AML-193 (cell line): ENCODE data around the gene CLMN.

Experiments used
- DNase-seq, 2 experiments: peaks; one replicate each; lab custom pipeline; 2025; lab: John Stamatoyannopoulos, UW

CLMN gene

DNA sequence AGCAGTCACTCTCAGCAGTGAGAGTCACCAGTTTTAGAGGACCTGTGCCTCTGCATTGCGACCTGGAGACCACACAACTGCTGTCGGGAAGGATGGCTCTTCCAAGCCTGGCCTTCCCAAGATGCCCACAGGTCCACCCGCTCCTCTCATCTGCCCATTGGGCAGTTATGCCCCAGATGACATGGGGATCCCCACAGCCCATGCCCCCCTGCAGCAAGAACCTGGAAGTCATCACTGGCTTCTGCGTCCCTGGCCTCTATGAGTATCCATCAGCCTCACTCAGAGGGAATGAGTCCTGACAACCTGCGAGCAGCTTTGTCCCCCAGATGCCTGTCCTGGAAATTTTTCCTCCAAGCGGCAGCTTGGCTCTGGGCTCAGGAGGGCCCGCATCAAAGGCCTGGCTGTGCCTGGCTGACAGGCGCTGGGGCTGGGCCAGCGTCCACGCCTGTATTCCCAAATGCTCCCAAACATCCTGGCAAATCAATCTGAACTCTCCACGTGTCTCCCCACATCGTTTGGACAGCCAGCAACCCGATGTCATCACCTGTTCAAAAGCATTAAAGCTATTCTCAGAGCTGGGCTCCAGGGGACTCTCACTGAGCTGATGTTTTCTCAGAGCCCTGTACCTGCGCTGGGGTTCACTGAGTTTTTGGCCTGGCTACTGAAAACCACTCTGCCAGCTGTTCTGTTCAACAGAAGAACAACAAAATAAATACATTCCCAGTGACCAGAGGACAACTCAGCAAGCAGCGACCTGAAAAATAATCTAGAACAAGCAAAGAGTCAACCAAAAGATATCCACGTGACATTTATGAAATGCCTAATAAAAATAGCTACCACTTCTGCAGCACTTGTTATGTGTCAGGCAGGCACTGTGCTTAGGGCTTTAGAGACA lies 57.8 kb downstream of the CLMN start:
- no peak for DNase-seq

DNA sequence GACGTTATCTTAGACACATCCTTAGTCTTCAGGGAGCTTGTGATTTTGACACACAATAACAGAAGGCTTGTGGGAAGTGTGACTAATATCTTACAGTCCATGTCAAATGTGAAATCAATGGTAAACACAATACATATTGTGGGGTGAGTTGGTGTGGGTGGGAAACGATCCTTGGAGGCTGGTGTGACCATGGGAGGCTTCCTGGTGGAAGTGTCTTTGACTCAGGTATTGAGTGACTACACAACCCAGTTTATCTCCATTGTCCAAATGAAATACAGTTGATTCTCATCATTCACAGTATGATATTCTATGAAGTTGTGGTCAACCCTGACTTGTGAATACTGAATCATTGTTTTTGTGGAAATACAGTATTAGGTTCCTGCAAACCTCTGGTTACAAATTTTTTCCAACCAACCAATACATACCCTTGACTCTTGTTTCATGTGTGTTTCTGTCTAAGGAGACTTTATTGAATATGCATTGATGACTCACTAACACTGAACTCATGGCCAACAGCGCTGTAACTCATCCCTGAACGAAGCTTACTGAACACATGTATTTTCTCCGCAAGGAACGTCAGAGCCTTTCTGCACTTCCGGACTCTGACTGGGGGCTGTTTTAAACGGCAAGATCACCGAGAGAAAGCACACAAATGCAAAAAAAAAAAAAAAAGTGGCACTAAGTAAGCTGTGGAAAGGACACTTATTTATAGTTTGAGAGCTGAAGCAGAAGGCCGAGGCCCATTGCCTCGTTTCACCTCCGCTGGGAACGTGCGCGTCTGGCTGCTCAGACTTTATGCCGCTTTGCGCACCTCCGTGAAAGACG lies 59.0 kb downstream of the CLMN start:
- no peak for DNase-seq

DNA sequence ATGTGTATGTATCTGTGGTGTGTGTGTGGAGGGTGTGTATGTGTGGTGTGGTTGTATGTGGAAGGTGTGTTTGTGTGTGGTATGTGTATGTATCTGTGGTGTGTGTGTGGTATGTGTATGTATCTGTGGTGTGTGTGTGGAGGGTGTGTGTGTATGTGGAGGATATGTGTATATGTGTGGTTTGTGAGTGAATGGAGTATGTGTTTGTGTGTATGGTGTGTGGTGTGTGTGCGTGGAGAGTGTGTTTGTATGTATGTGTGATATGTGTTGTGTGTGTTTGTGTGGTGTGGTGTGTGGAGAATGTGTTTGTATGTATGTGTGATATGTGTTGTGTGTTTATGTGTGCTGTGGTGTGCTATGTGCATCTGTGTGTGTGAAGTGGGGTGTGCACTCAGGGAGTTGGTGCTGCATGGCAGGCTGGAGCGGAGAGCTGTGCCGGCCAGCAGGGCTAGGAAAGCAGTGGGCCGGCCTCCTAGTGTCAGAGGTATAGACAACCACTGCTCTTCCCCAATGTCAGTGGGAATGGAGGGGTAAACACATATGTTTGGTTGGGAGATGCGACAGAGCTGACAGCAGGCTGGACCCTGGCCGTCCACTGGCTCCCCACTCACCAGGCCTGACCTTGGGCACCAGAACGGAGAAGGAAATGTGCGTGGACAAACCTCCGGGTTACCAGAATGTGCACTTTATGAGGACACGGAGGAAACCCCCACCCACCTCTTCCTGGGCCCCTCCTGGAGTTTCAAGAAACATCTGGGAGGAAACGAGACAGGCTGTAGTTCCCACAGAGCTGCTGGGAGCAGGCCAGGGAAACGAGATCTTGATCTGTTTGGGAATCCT lies 60.7 kb downstream of the CLMN start:
- no peak for DNase-seq

DNA sequence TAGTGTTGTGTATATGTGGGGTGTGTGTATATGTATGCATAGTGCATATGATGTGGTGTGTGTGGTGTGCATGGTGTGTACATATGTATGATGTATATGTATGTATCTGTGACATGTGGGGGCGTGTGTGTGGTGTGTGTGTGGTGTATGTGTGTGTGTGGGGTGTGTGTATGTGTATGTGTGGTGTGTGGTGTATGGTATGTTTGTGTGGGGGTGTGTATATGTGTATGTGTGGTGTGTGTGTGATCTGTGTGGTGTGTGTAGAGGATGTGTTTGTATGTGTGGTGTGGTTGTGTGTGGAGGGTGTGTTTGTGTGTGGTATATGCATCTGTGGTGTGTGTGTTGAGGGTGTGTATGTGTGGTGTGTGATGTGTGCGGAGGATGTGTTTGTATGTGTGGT lies 61.6 kb downstream of the CLMN start:
- DNase-seq = no peak

DNA sequence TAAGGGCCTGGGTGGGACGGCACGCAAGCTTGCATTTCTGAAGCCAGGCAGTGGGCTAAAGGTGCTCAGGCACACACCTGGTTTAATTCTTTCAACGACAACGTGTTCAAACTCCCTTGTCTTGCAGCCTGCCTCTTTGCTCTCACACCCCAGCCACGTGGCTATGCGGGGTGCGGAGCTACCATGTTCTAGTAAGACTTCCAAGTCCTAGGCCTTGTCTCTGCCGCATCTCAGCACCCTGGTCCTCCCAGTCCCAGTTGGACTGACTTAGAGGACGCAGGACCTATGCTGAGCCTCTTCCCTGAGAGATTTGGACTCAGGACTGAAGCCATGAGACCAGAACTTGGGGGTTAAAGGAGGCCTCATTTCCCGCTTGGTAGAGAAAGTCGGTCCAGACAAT lies 62.2 kb downstream of the CLMN start:
- DNase-seq = no peak

DNA sequence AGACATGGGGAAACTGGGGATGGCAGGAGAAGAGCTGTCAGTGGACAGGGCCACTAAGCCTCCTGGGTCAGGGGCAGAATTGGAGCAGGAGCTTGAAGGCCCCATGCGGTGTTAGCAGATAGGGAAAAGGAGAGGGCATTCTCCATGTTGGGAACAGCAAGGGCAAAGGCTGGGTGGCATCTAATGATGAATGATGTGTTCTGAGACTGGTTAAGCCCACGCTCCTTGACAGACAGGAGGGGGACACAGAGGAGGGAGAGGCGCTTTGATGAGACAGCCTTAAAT lies 63.0 kb downstream of the CLMN start:
- DNase-seq = no peak

DNA sequence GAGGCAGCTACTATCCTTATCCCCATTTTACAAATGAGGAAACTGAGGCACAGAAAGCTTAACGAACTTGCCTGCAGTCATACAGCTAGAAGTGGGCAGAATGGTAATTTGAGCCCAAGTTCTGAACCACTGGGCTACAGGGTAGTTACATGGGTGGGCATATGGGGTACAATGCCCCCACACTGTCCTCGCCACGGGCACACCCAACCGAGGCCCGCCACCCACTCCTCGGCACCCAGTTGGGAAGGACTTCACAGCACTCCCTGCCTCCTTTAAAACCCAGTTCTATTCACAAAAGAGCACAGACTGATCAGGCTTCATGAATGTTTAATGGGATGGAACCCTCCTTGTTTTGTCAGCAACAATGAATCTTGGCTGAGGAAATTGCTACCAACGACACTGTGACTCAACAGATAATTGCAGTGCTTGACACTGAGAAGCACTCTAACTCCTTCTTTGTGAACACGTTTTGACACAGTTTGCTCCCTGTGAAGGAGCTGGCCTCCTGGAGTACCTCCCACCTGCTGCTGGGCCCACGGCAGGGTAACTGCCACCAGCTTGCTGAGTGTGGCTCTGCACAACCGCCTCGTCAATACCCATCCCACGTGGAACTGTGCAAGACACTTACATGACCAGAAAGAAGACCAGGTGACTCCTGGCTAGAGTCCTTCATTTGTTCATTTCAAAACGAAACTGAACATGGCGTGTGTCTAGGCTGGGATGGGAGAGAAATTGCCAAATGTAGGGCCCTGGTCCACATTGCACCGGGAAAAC lies 63.5 kb downstream of the CLMN start:
- no peak for DNase-seq

DNA sequence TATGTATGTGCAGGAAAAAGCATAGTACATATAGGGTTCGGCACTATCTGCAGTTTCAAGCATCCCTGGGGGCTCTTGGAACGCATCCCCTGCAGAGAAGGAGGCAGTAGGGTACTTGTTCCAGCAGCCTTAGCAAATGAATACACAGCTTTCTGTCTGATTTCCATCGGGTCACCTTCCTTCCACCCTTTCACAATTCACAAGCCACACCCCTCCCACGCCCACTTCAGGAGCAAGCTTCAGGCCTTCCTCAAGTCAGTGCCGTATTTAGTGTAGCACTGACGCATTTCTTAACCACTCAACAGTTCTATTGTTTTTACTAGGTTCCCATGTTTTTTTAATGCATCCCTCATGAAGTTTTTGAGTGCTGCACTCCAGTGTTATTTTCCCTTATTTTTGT lies 64.2 kb downstream of the CLMN start:
- peak; percentile 30 to 37 for DNase-seq

DNA sequence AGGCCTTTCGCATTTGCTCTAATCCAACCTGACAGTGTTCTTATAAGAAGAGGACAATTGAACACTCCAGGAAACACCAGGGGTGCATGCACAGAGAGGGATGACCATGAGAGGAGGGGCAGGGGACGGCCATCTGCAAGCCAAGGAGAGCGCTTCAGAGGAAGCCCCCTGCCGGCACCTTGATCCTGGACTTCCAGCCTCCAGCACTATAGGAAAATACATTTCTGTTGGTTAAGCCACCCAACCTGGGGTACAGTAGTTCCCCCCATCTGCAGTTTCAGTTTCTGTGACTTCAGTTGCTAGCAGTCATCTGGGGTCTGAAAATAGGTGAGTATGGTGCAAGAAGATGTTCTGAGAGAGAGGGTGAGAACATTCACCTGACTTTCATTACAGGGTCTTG lies 64.7 kb downstream of the CLMN start:
- no peak for DNase-seq

DNA sequence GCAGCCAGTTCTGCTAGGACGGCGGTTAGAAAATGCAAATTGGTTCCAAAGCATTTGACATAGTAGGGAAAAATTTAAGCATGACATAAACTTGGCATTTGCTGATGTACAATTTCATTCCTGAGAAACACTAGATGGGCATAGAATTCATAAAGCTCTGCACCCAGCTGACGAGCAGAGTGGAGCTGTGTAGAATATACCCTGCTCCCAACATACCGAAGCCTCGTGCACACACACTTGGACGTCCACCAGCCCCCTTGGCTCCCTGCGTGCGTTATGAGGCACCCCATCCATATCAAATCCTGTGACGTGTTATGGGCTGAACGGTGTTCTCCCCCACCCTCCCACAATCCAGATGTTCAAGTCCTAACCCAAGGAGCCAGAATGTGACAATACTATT lies 65.4 kb downstream of the CLMN start:
- no peak for DNase-seq

DNA sequence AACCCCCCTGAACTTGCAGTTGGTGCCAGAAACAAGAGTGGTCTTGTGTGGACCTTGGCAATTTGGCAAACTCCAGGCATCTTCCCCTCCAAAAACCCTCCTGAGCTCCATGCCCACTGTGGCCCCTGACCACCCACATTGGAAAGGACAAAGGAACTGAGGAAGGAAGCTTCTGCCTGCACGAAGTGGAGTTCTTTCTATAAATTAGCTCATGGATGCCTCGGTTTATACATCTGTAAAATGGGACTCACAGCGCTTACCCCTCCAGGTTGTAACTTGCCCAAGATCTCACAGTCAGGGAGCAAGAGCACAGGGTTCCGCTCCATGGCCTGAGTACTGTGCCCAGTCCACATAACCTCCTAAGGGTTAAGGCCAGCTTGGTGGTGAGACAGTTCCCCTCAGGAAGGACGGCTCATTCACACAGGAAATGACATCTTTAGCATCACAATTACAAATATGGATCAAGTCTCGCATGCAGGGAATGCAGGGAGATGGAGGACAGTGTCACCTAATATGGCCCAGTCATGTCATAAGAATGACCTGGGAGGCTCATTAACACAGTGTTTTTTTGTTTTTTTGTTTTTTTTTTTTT lies 66.6 kb downstream of the CLMN start:
- no peak for DNase-seq

DNA sequence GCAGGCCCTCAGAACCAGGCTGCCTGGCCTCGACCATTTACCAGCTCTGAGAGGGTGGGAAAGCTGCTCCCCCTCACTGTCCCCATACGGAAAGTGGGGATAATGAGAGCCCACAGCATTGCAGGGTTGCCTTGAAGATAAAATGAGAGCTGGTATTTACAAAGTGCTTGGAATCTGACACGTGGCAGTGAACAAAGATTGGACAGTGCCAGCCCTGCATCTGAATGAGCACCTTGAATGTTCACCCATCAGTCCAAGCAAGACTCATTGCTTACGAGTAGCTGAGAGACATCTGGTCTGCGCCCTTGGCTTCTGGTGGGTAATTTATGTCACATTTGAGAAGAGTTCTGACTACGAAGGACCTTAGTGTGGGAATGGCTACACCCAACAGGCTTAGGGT lies 67.5 kb downstream of the CLMN start:
- no peak for DNase-seq

DNA sequence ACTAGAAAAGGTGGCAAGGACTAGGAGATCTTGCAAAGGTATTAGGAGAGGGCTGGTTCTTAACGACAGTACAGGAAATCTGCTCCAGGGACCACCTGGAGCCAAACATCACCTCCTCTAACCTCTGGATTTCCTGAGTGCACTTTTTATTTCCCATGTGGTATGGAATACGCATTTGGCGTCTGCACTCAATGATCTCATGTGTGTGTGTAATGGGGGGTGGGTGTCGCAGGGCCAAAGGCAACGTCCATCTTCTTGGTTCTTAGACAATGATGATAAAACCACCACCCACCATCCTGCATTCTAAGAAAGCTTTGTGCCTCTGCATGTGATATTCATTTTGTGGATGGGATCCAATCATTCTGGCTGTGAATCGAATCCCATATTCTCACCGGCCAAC lies 68.8 kb downstream of the CLMN start:
- DNase-seq = no peak

DNA sequence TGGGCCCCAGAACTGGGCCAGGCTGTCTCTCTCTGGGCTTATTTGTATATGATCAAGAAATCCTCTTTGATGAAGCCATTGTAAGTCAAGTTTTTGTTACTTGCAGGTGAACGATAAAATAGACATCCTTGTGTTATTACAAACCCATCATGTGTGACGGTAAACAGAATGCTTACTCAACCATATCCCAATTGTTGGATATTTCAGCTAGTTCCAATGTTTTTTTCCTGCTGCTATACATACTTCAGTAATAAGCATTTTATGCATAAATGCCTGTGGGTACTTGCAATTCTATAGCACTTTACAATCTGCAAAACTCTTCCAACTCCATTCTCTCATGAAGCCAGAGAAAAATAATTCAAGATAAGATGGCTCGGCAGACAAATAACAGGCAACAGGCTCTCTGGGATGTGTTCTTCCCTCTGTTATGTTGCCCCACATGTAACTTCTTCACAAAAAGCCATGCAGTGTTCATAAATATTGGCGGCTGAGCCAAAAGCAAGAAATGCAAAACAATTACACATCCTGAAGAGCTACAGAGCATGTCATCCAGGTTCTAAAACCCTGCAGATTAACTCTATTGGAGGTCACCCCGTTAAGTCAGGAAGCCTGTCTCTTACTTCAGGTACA lies 69.5 kb downstream of the CLMN start:
- no peak for DNase-seq

DNA sequence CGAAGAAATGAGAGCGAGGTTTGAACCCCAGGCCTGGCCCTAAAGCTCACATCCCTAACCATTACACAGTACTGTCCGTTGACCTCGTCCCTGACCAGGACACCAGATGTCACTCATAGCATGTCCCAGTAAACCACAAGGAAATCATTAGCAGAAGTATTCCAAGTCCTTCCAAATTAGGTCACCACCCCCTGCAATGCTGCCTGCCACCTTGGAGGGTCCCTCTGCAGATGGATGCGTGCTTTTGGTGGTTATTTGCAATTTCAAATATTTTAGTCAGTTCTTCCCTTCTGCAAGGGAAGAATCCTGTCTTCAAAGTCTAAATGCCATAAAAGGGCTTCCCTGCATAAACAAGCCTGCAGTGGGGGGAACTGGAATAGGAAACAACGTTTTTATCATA lies 71.3 kb downstream of the CLMN start:
- no peak for DNase-seq

DNA sequence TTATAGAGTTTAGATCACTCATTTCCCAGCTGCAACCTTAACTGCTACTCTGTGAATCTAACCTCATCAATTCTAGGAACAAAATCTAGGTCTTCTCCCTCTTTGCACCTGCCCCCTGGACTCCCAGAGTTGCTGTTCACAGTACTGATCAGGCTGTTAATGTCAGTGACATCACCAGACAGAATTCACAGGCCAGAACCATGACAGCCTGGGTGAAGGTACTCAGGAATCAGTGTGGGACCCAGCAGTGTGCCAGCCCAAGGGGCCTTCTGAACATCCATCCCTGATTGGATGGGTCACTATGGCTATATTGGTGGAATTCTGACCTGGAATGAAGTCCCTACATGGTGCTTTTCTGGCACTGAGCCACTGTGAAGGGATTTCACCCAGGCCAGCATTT lies 72.8 kb downstream of the CLMN start:
- no peak for DNase-seq

DNA sequence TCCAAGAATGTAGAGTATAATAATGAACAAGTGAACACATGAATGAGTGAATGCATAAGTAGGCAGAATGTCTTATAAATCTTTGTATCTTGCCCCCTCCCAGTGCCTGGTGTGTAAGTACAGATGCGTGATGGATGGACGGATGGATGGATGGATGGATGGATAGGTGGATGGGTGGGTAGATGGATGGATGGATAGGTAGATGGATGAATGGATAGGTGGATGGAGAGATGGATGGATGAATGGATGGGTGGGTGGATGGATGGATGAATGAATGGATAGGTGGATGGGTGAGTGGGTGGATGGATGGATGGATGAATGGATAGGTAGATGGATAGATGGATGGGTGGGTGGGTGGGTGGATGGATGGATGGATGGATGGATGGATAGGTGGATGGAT lies 74.4 kb downstream of the CLMN start:
- no peak for DNase-seq

DNA sequence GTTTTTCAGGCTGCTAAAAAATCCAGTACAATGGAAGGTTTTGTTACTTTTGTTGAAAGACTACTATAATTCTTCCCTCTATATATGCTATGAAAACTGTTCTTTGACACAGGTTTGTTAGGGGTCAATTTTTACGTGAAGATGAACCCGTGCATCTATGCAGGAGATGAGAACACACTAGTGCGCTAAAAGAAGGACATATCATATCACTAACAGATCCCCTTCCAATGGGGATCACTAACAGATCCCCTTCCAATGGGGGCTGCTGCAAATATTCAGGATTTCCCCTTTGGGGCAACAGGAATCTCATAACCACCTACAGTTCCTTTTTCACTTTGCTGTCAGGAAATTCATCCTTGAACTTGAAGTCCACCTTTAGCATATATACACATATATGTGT lies 75.1 kb downstream of the CLMN start:
- no peak for DNase-seq

DNA sequence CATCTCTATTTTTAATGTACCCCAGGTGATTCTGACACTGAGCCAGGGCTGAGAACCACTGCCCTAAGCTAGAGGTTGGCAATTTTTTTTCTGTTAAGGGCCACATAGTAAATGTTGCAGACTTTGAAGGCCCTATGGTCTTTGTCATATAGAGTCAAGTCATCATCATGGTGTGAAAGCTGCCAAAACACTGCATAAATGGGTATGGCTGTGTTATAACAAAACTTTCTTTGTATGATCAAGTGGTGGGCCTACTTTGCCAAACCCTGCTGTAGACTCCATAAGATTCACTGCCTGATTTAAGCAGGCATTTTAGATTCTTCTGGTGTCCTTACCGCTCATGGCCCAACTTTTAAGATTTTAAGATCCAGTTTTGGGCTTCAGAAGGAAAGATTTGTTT lies 76.8 kb downstream of the CLMN start:
- no peak for DNase-seq

DNA sequence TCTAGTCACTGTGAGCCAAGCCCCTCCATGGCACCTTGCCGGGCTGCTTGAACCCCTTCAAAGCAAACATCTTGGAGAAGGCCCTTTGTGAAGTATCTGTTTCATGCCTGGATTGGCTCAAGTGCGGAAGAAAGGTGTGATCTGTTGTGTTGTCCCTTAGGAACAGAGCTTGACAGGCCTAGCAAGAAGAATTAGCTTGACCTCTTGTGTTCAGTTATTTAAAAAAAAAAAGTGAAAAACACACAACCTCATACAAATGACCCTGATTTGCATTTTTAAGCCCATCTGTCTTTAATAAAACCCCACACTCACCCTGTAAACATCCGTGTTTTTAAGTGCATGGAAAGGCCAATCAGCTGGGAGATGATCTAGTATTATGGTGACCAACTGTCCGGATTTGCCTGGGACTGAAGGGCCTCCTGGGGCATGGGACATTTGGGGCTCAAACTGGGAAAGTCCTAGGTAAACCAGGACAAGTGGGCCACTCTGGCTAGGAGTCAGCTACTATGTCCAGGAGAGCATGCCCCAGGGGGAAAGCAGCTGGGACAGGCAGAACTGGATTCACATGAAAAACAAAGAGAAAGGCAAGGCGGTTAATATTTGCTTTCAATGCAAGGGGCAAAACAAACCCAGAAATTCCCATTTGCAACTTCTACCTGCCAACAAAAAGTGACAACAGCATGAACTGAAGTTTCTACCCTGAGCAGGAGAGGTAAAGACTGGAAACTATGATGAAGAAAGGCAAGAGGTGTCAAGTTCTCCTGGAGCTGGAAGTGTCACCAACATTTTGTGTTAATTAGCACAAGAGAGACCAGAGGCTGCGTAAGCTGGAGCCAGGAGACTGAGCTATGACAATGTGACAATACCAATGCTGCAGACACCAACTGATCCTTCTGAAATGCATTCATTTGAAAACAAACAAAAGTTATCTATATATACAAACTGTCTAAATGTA lies 78.6 kb downstream of the CLMN start:
- DNase-seq = no peak
